SK-N-SH (cell line): ENCODE data around the gene CLASP1. TPM values are rescaled to one million over a fixed set of nuclear protein-coding genes. Genes with fewer than 3 reads are reported as not detected.

Source experiments
- CTCF ChIA-PET: fragments of 300-600, 350-600 bp; formaldehyde crosslinking; extraction: SDS; loops from one replicate; lab custom pipeline; 2021; lab: Yijun Ruan, JAX
- POLR2A ChIA-PET: fragments of 350-600 bp; sonication (Branson Sonifier 250); formaldehyde crosslinking; extraction: SDS; loops from one replicate; lab custom pipeline; 2020; ENCODE audit warnings: antibody characterized with exemption, inconsistent platforms; lab: Yijun Ruan, JAX
- DNase-seq: peaks from one replicate; pipeline ENCODE4 v3.0.0; 2012
- H2AFZ ChIP-seq: fragments of 200-600 bp; sonication (generic); 2 replicates; pipeline ENCODE4 v1.8.1; 2016; ENCODE audit warnings: antibody characterized with exemption, mild to moderate bottlenecking, low read depth
- H3F3A ChIP-seq: fragments of 200-600 bp; sonication (generic); replicated peaks from 2 replicates; pipeline ENCODE3; 2016; ENCODE audit warnings: antibody characterized with exemption, mild to moderate bottlenecking; ENCODE audit not compliant: insufficient read depth
- H3K27ac ChIP-seq, 2 experiments: fragments of 200-500 bp in 1 of 2; fragments of 200-600 bp in 1 of 2; sonication (Bioruptor generic) in 1 of 2; sonication (generic), shearing (Covaris generic) in 1 of 2; 2 replicates each; pipeline versions ENCODE4 v1.5.1 to v1.6.1; 2014 to 2016; ENCODE audit warnings: low read depth in 2 of 2, inconsistent platforms in 1 of 2, low read length in 1 of 2, mild to moderate bottlenecking in 1 of 2, mixed read lengths in 1 of 2
- H3K27me3 ChIP-seq: fragments of 200-600 bp; sonication (generic), shearing (Covaris generic); 2 replicates; pipeline ENCODE4 v1.6.1; 2016; ENCODE audit warnings: mixed run types; ENCODE audit not compliant: insufficient read depth
- H3K36me3 ChIP-seq, 2 experiments: fragments of 200-500 bp in 1 of 2; fragments of 200-600 bp in 1 of 2; sonication (Bioruptor generic) in 1 of 2; sonication (generic) in 1 of 2; replicated peaks in 1 of 2; 2 replicates each; pipeline versions ENCODE3 to v1.5.1; 2014 to 2016; ENCODE audit warnings: low read length in 1 of 2, mild to moderate bottlenecking in 1 of 2; ENCODE audit not compliant: insufficient read depth in 2 of 2, control insufficient read depth in 1 of 2
- H3K4me1 ChIP-seq, 2 experiments: fragments of 200-500 bp in 1 of 2; fragments of 200-600 bp in 1 of 2; sonication (Bioruptor generic) in 1 of 2; sonication (generic), shearing (Covaris generic) in 1 of 2; 2 replicates each; pipeline versions ENCODE4 v1.5.1 to v1.6.1; 2014 to 2016; ENCODE audit warnings: low read depth in 1 of 2, low read length in 1 of 2, mixed run types in 1 of 2; ENCODE audit not compliant: insufficient read depth in 2 of 2, control insufficient read depth in 1 of 2
- H3K4me2 ChIP-seq: fragments of 200-600 bp; sonication (generic), shearing (Covaris generic); 2 replicates; pipeline ENCODE4 v1.6.1; 2017; ENCODE audit warnings: mixed run types
- H3K4me3 ChIP-seq, 2 experiments: fragments of 200-500 bp in 1 of 2; fragments of 200-600 bp in 1 of 2; sonication (Bioruptor generic) in 1 of 2; sonication (generic), shearing (Covaris generic) in 1 of 2; 2 replicates each; pipeline versions ENCODE4 v1.5.1 to v1.8.1; 2014 to 2016; ENCODE audit warnings: low read depth in 2 of 2, inconsistent platforms in 1 of 2, low read length in 1 of 2, mild to moderate bottlenecking in 1 of 2, mixed read lengths in 1 of 2, moderate library complexity in 1 of 2
- H3K79me2 ChIP-seq: fragments of 200-600 bp; sonication (generic); 2 replicates; pipeline ENCODE4 v1.8.1; 2017; ENCODE audit warnings: mild to moderate bottlenecking; ENCODE audit not compliant: insufficient read depth
- H3K9ac ChIP-seq: fragments of 200-600 bp; sonication (generic); 2 replicates; pipeline ENCODE4 v1.6.1; 2017; ENCODE audit warnings: mixed run types
- H3K9me2 ChIP-seq: fragments of 200-600 bp; sonication (generic); 2 replicates; pipeline ENCODE4 v1.6.1; 2017; ENCODE audit warnings: mixed run types
- H3K9me3 ChIP-seq: fragments of 200-600 bp; sonication (generic); 2 replicates; pipeline ENCODE4 v1.6.1; 2017; ENCODE audit warnings: mixed run types, mild to moderate bottlenecking, moderate library complexity
- H4K20me1 ChIP-seq: fragments of 200-600 bp; sonication (generic); 2 replicates; pipeline ENCODE4 v1.6.1; 2017; ENCODE audit warnings: mild to moderate bottlenecking, mixed run types; ENCODE audit not compliant: insufficient read depth
- CHD2 ChIP-seq: fragments of 150-350 bp; IDR thresholded peaks from 2 replicates; pipeline ENCODE4 v1.6.1; 2018; ENCODE audit warnings: low read length; ENCODE audit not compliant: partially characterized antibody
- CTCF ChIP-seq: fragments of 200-600 bp; sonication (generic); IDR thresholded peaks from 2 replicates; pipeline ENCODE4 v1.6.1; 2017; ENCODE audit warnings: antibody characterized with exemption, mild to moderate bottlenecking, moderate library complexity
- ELF1 ChIP-seq: IDR thresholded peaks from 2 replicates; pipeline ENCODE4 v1.4.0; 2012
- FOSL2 ChIP-seq: IDR thresholded peaks from 2 replicates; pipeline ENCODE4 v1.4.0; 2012; ENCODE audit warnings: low read depth, mild to moderate bottlenecking, moderate library complexity, borderline replicate concordance
- FOXJ3 ChIP-seq: sonication (generic); formaldehyde crosslinking; IDR thresholded peaks from 2 replicates; pipeline ENCODE4 v1.5.1; 2020; ENCODE audit warnings: mild to moderate bottlenecking, missing genetic modification reagents
- FOXM1 ChIP-seq: IDR thresholded peaks from 2 replicates; pipeline ENCODE4 v1.4.0; 2012; ENCODE audit warnings: low read depth, mild to moderate bottlenecking
- GATA2 ChIP-seq: sonication (generic); formaldehyde crosslinking; IDR thresholded peaks from 2 replicates; pipeline ENCODE4 v1.5.0; 2020; ENCODE audit warnings: mild to moderate bottlenecking, missing genetic modification reagents
- IRF3 ChIP-seq: fragments of 150-350 bp; IDR thresholded peaks from 2 replicates; pipeline ENCODE4 v1.6.1; 2016; ENCODE audit warnings: mild to moderate bottlenecking, low read depth, low read length
- JUND ChIP-seq: IDR thresholded peaks from 2 replicates; pipeline ENCODE4 v1.4.0; 2012
- MAX ChIP-seq: IDR thresholded peaks from 2 replicates; pipeline ENCODE4 v1.4.0; 2012; ENCODE audit warnings: low read depth
- MEF2A ChIP-seq: IDR thresholded peaks from 2 replicates; pipeline ENCODE4 v1.4.0; 2012; ENCODE audit warnings: low read depth, borderline replicate concordance
- MXI1 ChIP-seq: IDR thresholded peaks from 2 replicates; pipeline ENCODE4 v1.6.1; 2012; ENCODE audit warnings: mild to moderate bottlenecking, low read depth, low read length, improper control_type of control experiment
- NFIC ChIP-seq: IDR thresholded peaks from 2 replicates; pipeline ENCODE4 v1.4.0; 2012; ENCODE audit warnings: borderline replicate concordance
- NRF1 ChIP-seq: IDR thresholded peaks from 2 replicates; pipeline ENCODE4 v1.6.1; 2012; ENCODE audit warnings: low read depth, mild to moderate bottlenecking, low read length
- PBX3 ChIP-seq: IDR thresholded peaks from 2 replicates; pipeline ENCODE4; 2012
- POLR2AphosphoS5 ChIP-seq: IDR thresholded peaks from 2 replicates; pipeline ENCODE4 v1.6.1; 2012; ENCODE audit warnings: low read depth, low read length
- RCOR1 ChIP-seq: fragments of 150-350 bp; IDR thresholded peaks from 2 replicates; pipeline ENCODE4 v1.6.1; 2017; ENCODE audit warnings: antibody characterized with exemption, low read length
- RFX5 ChIP-seq: IDR thresholded peaks from 2 replicates; pipeline ENCODE4 v1.6.1; 2012; ENCODE audit warnings: mild to moderate bottlenecking, improper control_type of control experiment, low read length
- SIN3A ChIP-seq: IDR thresholded peaks from 2 replicates; pipeline ENCODE4 v1.6.1; 2012; ENCODE audit warnings: low read depth, mild to moderate bottlenecking, low read length, moderate library complexity, borderline replicate concordance
- TAF1 ChIP-seq: IDR thresholded peaks from 2 replicates; pipeline ENCODE4 v1.6.1; 2012; ENCODE audit warnings: low read depth, mild to moderate bottlenecking, low read length, moderate library complexity, borderline replicate concordance
- TEAD4 ChIP-seq: IDR thresholded peaks from 2 replicates; pipeline ENCODE4 v1.4.0; 2012; ENCODE audit warnings: mild to moderate bottlenecking, borderline replicate concordance; ENCODE audit not compliant: insufficient read depth
- USF1 ChIP-seq: IDR thresholded peaks from 2 replicates; pipeline ENCODE4 v1.4.0; 2012; ENCODE audit warnings: low read depth, borderline replicate concordance
- USF2 ChIP-seq: fragments of 150-350 bp; IDR thresholded peaks from 2 replicates; pipeline ENCODE4 v1.6.1; 2017; ENCODE audit warnings: antibody characterized with exemption, low read length, low read depth, borderline replicate concordance
- YY1 ChIP-seq: IDR thresholded peaks from 2 replicates; pipeline ENCODE4 v1.4.0; 2012; ENCODE audit warnings: low read depth, mild to moderate bottlenecking
- ZBTB33 ChIP-seq: IDR thresholded peaks from 2 replicates; pipeline ENCODE4 v1.4.0; 2012; ENCODE audit warnings: low read depth, borderline replicate concordance
- WGBS: methylation state at CpG from one replicate; pipeline ENCODE4 v1.1.6; 2017; ENCODE audit warnings: low lambda C conversion rate; 5-methylcytosine and 5-hydroxymethylcytosine counted together
- polyA plus RNA-seq, 3 experiments: library from polyadenylated mRNA; depleted of rRNA; stranded (reverse); fragments of >200 nt; gene quantifications; 2 replicates each; pipeline ENCODE4 v1.2.3, GENCODE V29; 2012

The CLASP1 gene
- polyA plus RNA-seq, 1 of the 3 experiments (the other 2 are of a cell fraction), result 4.9 TPM

GRCh38 chr2:121689356-121689755 is 40.1 kb upstream of the CLASP1 start:
- WGBS, result 44% methylated on average over 4 of the region's 4 CpGs
- H3K9ac ChIP-seq, result no peak overlapping the region
- no peaks in the 10 kb centered on the region for H3K79me2 ChIP-seq
- CTCF ChIA-PET, result interaction anchor here (0.5 to 2.9 kb wide), 16 partner anchors 10 to 287 kb away, joined by 3 to 17 read pairs (median 5); partner anchors contain the start of gene RNU4ATAC
- peak overlapping the region in 1 of 2 experiments; percentile 30; a peak in 1 of 4 replicates for H3K27ac ChIP-seq
- H3K4me3 ChIP-seq, result no peak overlapping the region
- H2AFZ ChIP-seq, result no peak overlapping the region
- H3K4me2 ChIP-seq, result no peak overlapping the region
- peak; percentile 87 for DNase-seq
- H3F3A ChIP-seq, result peaks cover 4% of the 10 kb centered on the region
- H3K36me3 ChIP-seq, result no peaks in the 10 kb centered on the region
- no peaks in the 10 kb centered on the region for H3K27me3 ChIP-seq
- no peaks in the 10 kb centered on the region for H3K9me3 ChIP-seq
- no peaks in the 10 kb centered on the region for H3K9me2 ChIP-seq
- H4K20me1 ChIP-seq, result no peaks in the 10 kb centered on the region
- peaks cover 0 to 6% of the 10 kb centered on the region in 2 experiments; a peak in 1 of 4 replicates for H3K4me1 ChIP-seq
- POLR2A ChIA-PET, result interaction anchor here (1.3 to 1.4 kb wide), 2 partner anchors 39 to 158 kb away, joined by 5 to 7 read pairs; partner anchors contain the start of gene RNU4ATAC
- TF ChIP-seq NFIC (no peak), CHD2 (no peak), USF2 (no peak), GATA2 (CRISPR knock-in tag) (peak; percentile 83), JUND (no peak), SIN3A (no peak), NRF1 (no peak), POLR2AphosphoS5 (no peak), YY1 (no peak), TEAD4 (no peak), FOXJ3 (CRISPR knock-in tag) (peak; percentile 71; the same call in 1 of the 2 replicates), RFX5 (no peak), TAF1 (no peak), USF1 (no peak), PBX3 (no peak), RCOR1 (peak; percentile 53; the same call in 1 of the 2 replicates), IRF3 (no peak), CTCF (peak; percentile 54), FOSL2 (no peak), ELF1 (no peak), MEF2A (no peak), FOXM1 (no peak), MXI1 (peak; percentile 80; the same call in 1 of the 2 replicates), MAX (no peak), ZBTB33 (no peak)
